ENCODE data around the gene MYH16. TPM values are rescaled to one million over a fixed set of nuclear protein-coding genes. Genes with fewer than 3 reads are reported as not detected.
A peak's percentile ranks its signal among the peaks of the same experiment; 100 is the strongest.

MYH16 gene
- total and polyA plus RNA-seq, 9 of the 15 experiments (the other 6 are each of a cell fraction or from before 2014, with no cell fraction given) = 0.09 TPM; not detected in 8

DNA sequence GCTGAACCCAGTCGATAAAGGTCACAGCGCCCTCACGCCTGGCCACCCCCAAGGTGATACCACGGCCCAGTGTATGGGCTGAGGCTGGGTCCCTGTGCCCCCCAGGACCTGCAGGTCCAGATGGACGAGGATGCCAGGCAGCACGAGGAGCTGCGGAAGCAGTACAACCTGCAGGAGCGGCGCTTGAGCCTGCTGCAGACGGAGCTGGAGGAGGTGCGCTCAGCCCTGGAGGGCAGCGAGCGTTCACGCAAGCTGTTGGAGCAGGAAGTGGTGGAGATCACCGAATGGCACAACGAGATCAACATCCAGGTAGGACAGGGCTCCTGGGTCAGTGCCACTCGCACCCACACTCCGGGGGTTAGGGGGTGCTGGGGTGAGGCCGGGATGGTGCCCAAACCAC lies 28.9 kb downstream of the MYH16 start:
- intact Hi-C loops (cut with micrococcal nuclease) (no loop called here), in situ Hi-C loops (cut with MboI) (no loop called here)
- FAIRE-seq (no peak), ATAC-seq (peak; percentile 25; the same call in 1 of the 3 replicates), DNase-seq (ENCODE audit: extremely low read depth in 1 of 4, low spot score in 3 of 4) (peak in 1 of 4 experiments; percentile 7)
- H3K27me3 ChIP-seq (ENCODE audit: control insufficient read depth in 2 of 2, insufficient read depth in 2 of 2, low read length in 2 of 2) = peaks cover 22 to 56% of the 10 kb centered on the region in 2 experiments; a peak in 3 of 5 replicates
- H3K4me1 ChIP-seq (replicated peaks in 1 of 2; ENCODE audit: control insufficient read depth in 2 of 2, insufficient read depth in 2 of 2, low read length in 2 of 2) = peaks cover 0 to 9% of the 10 kb centered on the region in 2 experiments; a peak in 1 of 5 replicates
- H3K9me1 ChIP-seq (ENCODE audit: control insufficient read depth, insufficient read depth, low read length) = no peaks in the 10 kb centered on the region
- no peaks in the 10 kb centered on the region for H3K9me3 ChIP-seq (replicated peaks; ENCODE audit: control insufficient read depth, insufficient read depth, low read depth, low read length)
- no peak overlapping the region for H2AFZ ChIP-seq (ENCODE audit: low read depth, low read length)
- H3K36me3 ChIP-seq (ENCODE audit: control insufficient read depth, insufficient read depth, low read length) = no peaks in the 10 kb centered on the region
- no peak overlapping the region for H3K4me3 ChIP-seq
- H3K9ac ChIP-seq (ENCODE audit: insufficient read depth in 1 of 2, low read depth in 2 of 2, low read length in 2 of 2) = peak overlapping the region in 1 of 2 experiments; percentile 72; a peak in 2 of 4 replicates
- H3K79me2 ChIP-seq (ENCODE audit: control insufficient read depth, insufficient read depth, low read length) = no peaks in the 10 kb centered on the region
- POLR2A ChIA-PET = interaction anchor here (0.7 to 1.9 kb wide), 2 partner anchors 10 to 19 kb away, joined by 5 to 7 read pairs; no protein-coding TSS in a partner anchor
- peaks cover 5% of the 10 kb centered on the region; the same call in 1 of the 2 replicates for H4K20me1 ChIP-seq (replicated peaks; ENCODE audit: control insufficient read depth, insufficient read depth, low read length)
- H3K27ac ChIP-seq (ENCODE audit: extremely low read depth, low read depth, low read length) = no peak overlapping the region
- no peak overlapping the region for H3K4me2 ChIP-seq (ENCODE audit: insufficient read depth, low read length)
- no TSS peak for BruUV-seq (replicated peaks)
- CTCF ChIA-PET (ENCODE audit: low intra/inter-chr PET ratio) = no interaction called here
- WGBS (ENCODE audit: insufficient coverage, low coverage, missing lambda C conversion rate) = 14% methylated on average over 19 of the region's 19 CpGs
- TF ChIP-seq TEAD2 (tag; IDR thresholded peaks at IDR 0.05) (no peak), ZNF699 (CRISPR knock-in tag; IDR thresholded peaks at IDR 0.05; ENCODE audit: insufficient replicate concordance) (no peak), ATF1 (CRISPR knock-in tag; IDR thresholded peaks at IDR 0.05) (no peak), ATF1 (tag; IDR thresholded peaks at IDR 0.05) (no peak), ZNF586 (CRISPR knock-in tag; conservative IDR thresholded peaks at IDR 0.05) (no peak), ZNF354B (CRISPR knock-in tag; IDR thresholded peaks at IDR 0.05) (no peak), POLR3A (IDR thresholded peaks at IDR 0.05; ENCODE audit: borderline replicate concordance, extremely low read depth, insufficient read depth, insufficient read length) (no peak), CSDE1 (IDR thresholded peaks at IDR 0.05) (no peak), MTA3 (IDR thresholded peaks at IDR 0.05; ENCODE audit: borderline replicate concordance) (no peak)
- TF ChIP-seq, protein P1, sequence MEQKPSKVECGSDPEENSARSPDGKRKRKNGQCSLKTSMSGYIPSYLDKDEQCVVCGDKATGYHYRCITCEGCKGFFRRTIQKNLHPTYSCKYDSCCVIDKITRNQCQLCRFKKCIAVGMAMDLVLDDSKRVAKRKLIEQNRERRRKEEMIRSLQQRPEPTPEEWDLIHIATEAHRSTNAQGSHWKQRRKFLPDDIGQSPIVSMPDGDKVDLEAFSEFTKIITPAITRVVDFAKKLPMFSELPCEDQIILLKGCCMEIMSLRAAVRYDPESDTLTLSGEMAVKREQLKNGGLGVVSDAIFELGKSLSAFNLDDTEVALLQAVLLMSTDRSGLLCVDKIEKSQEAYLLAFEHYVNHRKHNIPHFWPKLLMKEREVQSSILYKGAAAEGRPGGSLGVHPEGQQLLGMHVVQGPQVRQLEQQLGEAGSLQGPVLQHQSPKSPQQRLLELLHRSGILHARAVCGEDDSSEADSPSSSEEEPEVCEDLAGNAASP (IDR thresholded peaks at IDR 0.05) = no peak

Measured in K562 (cell line).